HT1080 (cell line): ENCODE results near the gene PLA2G4A. TPM values are rescaled to one million over a fixed set of nuclear protein-coding genes. Genes with fewer than 3 reads are reported as not detected.

Experiments
- DNase-seq: peaks from one replicate; pipeline ENCODE4 v3.0.0-alpha.2; 2015; ENCODE audit warnings: low read depth
- total RNA-seq: library from RNA; depleted of rRNA; stranded (reverse); fragments of >200 nt; shearing (Covaris generic); gene quantifications from 2 replicates; pipeline ENCODE4 v1.2.3, GENCODE V29; 2014

PLA2G4A gene
- total RNA-seq, 1 experiment from 2014 or later, result 0.34 TPM

GRCh38 chr1:186975220-186975619 is 146.5 kb downstream of the PLA2G4A start:
- DNase-seq, result no peak

GRCh38 chr1:186976700-186977099 is 148.0 kb downstream of the PLA2G4A start:
- DNase-seq, result no peak

GRCh38 chr1:186977266-186977957 is 148.7 kb downstream of the PLA2G4A start:
- no peak for DNase-seq

- DNase-seq, result no peak
Measured at GRCh38 chr1:186978596-186979556, 150.1 kb downstream of the PLA2G4A start.

- DNase-seq, result no peak
Measured at GRCh38 chr1:186980400-186980799, 151.7 kb downstream of the PLA2G4A start.

GRCh38 chr1:186982116-186982515 is 153.4 kb downstream of the PLA2G4A start:
- DNase-seq, result no peak

GRCh38 chr1:186983327-186983726 is 154.6 kb downstream of the PLA2G4A start:
- DNase-seq, result no peak

- DNase-seq, result no peak
Measured at GRCh38 chr1:186984959-186985358, 156.2 kb downstream of the PLA2G4A start.

GRCh38 chr1:186985889-186986491 is 157.2 kb downstream of the PLA2G4A start:
- peak; percentile 55 for DNase-seq

GRCh38 chr1:186987065-186987464 is 158.3 kb downstream of the PLA2G4A start:
- no peak for DNase-seq

- no peak for DNase-seq
Measured at GRCh38 chr1:186987769-186988168, 159.0 kb downstream of the PLA2G4A start.

- no peak for DNase-seq
Measured at GRCh38 chr1:186993996-186994395, 165.2 kb downstream of the PLA2G4A start.

GRCh38 chr1:186994897-186995296 is 166.1 kb downstream of the PLA2G4A start:
- no peak for DNase-seq

- no peak for DNase-seq
Measured at GRCh38 chr1:186996816-186997215, 168.1 kb downstream of the PLA2G4A start.

GRCh38 chr1:186997877-186998276 is 169.1 kb downstream of the PLA2G4A start:
- DNase-seq, result no peak

GRCh38 chr1:186999506-186999905 is 170.8 kb downstream of the PLA2G4A start:
- DNase-seq, result no peak

GRCh38 chr1:187001198-187001889 is 172.6 kb downstream of the PLA2G4A start:
- DNase-seq, result peak; percentile 60

GRCh38 chr1:187003353-187003752 is 174.6 kb downstream of the PLA2G4A start:
- no peak for DNase-seq

GRCh38 chr1:187006896-187007295 is 178.1 kb downstream of the PLA2G4A start:
- no peak for DNase-seq

- DNase-seq, result no peak
Measured at GRCh38 chr1:187009320-187009719, 180.6 kb downstream of the PLA2G4A start.

- peak; percentile 8 for DNase-seq
Measured at GRCh38 chr1:187010571-187011309, 182.0 kb downstream of the PLA2G4A start.
